DMS153 (cell line): ENCODE measurements around the gene TNXB.
A peak's percentile ranks its signal among the peaks of the same experiment; 100 is the strongest.

ENCODE experiments used
- DNase-seq: peaks from one replicate; lab custom pipeline; 2025; lab: John Stamatoyannopoulos, UW

TNXB gene, protein sequence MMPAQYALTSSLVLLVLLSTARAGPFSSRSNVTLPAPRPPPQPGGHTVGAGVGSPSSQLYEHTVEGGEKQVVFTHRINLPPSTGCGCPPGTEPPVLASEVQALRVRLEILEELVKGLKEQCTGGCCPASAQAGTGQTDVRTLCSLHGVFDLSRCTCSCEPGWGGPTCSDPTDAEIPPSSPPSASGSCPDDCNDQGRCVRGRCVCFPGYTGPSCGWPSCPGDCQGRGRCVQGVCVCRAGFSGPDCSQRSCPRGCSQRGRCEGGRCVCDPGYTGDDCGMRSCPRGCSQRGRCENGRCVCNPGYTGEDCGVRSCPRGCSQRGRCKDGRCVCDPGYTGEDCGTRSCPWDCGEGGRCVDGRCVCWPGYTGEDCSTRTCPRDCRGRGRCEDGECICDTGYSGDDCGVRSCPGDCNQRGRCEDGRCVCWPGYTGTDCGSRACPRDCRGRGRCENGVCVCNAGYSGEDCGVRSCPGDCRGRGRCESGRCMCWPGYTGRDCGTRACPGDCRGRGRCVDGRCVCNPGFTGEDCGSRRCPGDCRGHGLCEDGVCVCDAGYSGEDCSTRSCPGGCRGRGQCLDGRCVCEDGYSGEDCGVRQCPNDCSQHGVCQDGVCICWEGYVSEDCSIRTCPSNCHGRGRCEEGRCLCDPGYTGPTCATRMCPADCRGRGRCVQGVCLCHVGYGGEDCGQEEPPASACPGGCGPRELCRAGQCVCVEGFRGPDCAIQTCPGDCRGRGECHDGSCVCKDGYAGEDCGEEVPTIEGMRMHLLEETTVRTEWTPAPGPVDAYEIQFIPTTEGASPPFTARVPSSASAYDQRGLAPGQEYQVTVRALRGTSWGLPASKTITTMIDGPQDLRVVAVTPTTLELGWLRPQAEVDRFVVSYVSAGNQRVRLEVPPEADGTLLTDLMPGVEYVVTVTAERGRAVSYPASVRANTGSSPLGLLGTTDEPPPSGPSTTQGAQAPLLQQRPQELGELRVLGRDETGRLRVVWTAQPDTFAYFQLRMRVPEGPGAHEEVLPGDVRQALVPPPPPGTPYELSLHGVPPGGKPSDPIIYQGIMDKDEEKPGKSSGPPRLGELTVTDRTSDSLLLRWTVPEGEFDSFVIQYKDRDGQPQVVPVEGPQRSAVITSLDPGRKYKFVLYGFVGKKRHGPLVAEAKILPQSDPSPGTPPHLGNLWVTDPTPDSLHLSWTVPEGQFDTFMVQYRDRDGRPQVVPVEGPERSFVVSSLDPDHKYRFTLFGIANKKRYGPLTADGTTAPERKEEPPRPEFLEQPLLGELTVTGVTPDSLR (N-terminal part only)

DNA sequence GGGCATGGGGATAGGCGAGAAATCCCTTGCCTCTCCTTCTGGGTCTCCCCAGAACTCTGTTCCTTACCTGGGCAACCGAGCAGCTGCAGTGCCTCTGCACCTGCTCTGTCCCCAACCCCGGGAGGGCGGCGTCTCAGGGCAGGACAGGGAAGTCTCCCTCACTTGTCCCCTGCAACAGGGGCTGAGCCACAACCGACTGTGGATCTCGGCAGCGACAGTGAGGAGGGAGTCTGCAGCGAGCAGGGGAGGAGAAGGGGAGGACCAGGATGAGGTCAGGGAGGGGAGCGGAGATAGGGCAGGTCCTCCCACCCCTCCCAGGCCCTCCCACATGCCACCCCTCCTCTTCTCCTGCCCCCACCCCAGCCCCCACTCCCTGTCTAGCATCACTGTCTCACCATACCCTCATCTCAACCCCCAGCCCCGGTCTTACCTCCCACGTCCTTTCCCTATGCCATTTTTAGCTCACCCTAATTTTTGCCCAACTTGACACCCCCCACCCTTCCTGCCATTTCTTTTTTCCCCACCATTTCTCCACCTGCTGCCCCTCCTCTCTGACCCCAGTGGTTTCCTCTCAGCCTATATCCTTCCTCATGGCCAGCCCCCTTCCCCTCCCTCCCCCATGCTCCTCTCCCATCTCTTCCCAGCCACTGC, at the start of gene TNXB:
Gene TNXB, minus strand, starts transcription at position 225 of the 651 bp plus-strand sequence. CDS start 11,140 bp downstream, outside the sequence.
- no peak for DNase-seq

DNA sequence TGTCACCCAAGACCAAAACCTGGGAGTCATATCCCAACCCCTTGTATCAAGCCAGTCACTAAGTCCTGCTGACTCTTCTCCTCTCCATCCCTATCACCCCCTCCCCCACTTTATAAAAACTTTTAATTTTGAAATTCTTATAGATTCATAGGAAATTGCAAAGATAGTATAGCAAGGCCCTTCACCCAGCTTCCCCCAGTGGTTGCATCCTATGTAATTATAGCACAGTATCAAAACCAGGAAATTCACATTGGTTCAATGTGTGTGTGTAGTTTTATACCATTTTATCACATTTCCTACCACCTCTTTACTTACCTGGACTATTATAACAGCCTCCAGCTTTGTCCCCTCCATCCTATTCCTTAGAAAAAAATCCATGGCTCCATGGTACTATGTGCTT, 48.9 kb upstream of the TNXB start:
- no peak for DNase-seq

DNA sequence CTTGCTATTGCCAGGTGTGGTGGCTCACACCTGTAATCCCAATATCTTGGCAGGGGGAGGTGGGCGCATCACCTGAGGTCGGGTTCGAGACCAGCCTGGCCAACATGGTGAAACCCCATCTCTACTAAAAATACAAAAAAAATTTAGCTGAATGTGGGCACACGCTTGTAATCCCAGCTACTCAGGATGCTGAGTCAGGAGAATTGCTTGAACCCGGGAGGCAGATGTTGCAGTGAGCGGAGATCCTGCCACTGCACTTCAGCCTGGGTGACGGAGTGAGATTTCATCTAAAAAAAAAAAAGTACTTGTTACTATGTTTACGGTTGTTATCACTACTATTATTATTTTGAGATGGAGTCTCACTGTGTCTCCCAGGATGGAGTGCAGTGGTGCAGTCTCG, 47.8 kb upstream of the TNXB start:
- no peak for DNase-seq

DNA sequence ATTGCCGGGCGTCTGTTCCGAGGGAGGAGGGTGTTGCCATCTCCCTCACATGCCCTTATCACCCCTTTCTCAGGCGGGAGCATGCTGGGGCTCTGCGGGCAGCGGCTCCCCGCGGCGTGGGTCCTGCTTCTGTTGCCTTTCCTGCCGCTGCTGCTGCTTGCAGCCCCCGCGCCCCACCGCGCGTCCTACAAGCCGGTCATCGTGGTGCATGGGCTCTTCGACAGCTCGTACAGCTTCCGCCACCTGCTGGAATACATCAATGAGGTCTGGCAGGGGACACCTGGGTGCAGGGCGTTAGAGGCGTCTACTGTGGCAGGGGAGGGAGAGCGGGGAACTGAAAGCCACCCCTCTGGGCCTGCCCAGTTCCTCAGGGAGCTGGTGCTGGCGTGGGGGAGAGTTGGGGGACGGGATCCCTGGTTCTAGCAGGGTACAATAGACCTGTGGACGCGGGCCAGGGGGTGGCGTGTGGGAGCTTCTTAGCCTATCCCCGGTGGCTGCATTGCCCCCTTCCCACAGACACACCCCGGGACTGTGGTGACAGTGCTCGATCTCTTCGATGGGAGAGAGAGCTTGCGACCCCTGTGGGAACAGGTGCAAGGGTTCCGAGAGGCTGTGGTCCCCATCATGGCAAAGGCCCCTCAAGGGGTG, 45.5 kb upstream of the TNXB start:
- peak; percentile 46 for DNase-seq

DNA sequence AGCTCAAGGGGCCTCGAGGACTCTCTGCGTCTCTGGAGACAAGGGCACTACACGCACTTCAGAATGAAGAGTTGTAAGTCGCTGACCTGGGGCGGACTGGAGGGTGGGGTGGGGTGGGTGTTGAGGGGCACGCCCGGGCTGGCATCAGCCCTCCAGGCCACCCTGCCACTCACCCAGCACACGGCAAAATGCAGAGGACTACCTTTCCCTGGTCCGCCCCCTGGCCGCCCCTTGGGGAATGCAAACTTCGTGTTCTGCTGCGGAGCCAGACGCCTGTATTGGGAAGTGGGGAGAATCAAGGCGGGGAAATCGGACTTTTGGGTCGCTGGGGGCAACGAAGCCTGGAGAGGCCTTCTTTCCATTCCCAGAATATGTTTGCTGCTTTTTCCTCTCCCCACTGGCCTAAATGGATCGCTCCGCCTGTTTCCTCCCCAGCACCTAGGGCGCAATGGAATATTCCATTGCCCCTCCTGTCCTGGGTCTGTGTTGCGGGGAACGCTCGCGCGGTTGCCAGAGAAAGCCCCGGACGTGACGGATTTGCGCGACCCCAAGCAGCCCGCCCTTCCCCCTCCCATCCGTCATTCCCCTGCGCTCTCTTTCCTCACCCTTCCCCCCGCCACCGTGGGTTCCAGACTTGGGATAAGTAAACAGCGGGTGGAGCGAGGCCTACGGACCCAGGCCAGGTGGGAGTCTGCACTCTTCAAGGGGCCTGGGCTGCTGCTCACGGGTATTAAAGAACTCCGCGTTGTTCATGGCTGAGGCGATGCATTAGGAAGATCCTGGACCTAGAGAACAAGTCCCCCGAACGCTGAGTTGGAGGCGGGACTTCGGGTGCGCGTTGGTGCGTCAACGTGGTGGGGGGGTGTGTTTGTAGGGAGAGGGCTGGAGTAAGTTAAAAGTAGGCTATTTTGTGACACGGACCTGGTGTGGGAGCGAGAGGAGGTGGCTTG, 44.7 kb upstream of the TNXB start, which contains the start of gene PPT2:
Gene PPT2, plus strand, starts transcription at position 578 of the 950 bp plus-strand sequence. CDS start 454 bp downstream, outside the sequence.
- DNase-seq: peak; percentile 61

DNA sequence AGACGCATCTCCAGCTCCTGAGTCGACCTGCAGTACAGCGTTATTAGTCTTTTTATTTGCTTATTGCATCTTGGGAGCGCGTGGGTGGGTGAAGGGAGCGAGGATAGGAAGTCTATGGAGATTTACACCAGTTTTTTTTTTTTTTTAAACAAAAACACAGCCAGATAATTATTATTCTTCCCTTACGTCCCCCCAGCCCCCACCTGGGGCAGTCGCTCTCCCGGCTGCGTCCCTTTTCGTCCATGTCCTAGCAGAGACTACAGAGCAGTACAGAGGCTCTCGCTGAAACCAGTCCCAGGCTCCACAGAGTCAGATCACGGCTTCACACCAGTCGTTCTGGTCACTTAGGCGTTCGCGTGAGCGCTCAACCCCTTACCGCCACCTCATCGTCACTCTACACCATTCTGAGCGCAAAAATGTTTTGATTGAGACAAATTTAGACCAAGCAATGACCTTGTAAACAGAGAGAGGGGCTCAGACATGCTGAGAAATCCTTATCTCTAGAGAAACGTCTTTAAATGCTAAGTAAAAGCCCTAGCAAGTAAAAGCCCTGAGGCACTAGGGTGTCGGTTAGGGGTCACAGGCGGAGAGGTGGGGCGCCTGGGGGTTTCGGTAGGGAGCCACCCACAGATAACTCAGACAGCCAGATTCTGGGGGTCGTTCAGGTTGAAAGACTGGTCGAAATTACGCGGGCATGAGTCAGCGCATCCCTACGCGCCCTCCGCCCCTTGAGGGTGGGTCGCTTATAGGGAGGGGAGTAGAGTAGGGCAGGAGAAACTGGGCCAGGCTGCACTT, 43.8 kb upstream of the TNXB start:
- DNase-seq: no peak

DNA sequence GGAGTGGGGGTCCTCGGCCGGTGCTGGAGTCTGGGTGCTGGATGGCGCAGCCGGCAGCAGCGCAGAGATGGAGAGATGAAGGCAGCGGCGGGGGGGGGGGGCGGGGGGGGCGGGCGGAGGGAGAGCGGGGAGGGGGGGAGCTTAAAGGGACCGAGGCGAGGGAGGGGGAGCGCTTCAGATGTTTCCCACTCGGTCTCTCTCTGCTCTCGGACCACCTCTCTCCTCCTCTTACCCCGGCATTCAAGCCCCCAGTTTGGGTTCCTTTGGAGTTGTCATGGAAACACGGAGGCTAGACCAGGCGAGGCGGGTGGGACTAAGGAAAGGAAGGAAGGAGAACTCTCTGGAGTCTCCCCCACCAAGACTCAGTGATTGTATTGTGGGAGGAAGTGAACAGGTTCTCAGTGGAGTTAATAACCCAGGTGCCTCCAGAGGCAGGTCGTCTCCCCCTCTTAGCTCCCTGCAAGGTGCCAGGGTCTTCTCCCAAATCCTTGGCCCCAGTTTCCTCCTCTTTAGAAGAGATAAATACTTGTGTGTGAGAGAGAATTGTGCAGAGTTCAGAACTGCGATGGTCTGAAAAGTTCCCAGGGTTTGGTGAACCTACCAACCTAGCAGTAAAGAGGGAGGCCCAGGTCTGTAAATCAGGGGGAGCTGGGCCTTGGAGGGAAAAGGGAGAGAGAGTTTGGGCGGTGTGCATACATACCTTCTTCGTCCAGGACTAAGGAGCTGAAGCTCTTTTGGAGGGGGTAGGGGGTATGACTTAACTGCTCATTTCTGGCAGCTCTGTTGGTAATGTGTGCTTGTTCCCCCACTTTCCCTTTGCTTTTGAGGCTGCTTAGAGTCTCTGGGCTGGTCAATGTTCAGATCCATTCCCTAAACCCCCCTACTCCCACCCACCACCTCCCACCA, 43.0 kb upstream of the TNXB start, which contains the start of gene PRRT1:
Gene PRRT1, minus strand, starts transcription at position 77 of the 906 bp plus-strand sequence. CDS start 112 bp downstream, outside the sequence.
- DNase-seq: no peak

DNA sequence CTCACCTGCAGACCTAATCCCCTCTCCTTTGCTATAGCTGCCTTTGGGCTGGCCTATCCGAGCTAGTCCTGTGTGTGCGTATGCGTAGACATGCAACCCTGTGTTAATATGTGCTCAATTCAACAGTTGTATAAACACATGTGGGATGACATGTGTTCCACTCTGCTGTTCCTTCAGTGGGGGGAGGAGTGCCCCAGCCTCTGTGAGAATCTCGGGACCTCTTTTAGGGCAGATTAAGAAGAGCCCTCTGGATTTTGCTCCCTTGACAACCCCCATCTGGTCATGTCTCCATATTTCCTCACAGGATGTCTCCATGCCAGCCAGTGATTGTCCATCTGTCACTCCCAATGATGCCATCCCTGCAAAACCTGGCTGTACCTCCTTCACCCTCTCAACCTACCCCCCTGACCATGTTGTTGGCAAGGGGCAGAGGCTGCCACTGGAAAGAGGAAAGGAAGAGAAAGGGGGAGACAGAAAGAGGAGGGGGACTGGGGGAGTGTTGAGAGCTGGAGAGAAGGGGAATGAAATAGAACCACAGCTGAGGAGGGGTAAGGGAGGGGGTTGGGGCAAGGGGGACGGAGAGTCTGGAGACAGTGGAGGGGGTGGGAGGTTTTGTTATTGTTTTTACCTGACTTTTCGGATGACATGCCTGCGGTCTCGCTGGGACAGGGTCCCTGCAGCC, 42.2 kb upstream of the TNXB start:
- no peak for DNase-seq

DNA sequence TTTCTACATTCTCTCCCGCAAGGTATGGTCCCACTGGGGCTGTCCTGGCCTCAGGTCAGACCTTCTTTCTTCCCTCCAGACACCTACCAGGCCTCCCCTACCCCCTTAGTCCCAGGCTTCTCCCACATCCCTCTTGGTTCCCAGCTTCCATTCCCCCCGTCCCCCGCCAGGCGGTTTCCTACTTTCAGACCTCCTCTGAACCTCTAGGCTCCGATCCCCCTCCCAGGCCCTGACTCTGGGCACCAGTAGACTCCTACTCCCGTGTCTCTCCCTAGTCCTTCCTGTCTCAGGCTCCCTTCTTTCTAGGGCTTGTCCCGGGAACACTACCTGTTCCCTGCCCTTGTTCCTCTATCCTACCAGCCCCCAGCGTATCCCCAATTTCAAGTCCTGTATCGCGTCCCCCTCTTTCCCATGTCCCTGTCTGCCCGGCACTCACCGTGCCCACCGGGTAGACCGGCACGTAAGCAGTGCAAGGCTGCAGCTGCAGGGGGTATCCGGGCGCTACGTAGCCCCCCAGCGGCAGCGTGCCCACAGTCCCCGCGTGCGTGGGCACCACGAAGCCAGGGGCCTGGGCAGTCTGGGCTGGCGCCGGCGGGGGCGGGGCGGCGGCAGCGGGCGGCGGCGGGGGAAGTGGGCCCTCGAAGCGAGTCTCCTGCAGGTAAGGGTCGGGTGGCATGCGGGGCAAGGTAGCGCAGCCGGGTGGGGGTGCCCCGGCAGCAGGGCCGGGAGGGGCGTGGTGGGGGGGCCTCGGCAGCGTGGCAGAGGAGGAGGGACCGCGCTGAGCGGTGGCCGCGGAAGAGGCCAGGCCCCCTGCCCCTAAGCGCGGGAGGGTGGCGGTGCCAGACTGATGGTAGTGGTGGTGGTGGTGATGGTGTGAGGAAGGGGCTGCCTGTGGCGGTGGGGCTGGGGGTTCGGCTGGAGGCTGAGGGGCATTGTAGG, 41.1 kb upstream of the TNXB start:
- DNase-seq: no peak

DNA sequence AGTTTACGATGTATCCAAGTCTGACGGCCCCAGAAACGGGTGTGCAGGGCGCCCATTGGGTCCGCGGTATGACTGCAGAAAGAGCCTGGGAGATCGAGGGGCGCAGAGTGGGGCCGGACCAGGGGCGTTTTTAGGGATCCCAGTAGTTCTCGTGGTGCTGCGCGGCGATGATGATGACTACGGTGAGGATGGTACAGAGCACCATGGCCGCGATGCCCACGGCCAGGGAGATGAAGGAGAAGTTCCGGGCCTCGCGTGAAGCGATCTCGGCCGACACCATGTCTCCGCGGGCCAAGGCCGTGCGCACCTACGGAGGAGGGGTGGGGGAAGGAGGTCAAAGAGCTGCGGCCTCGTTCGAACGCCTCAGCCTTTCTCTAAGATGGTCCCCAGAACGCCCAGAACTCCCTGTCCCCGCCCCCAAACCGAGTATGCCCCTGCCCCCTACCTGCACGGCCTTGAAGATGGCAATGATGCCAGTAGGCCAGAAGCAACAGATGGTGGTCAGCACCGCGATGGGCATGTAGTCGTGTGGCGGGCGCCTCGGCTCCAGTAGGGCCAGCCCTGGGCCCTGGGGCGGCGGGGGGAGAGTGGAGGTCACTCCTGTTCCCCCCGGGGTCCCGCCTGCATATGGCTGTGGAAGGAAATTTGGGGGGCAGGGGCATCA, 40.1 kb upstream of the TNXB start:
- DNase-seq: no peak

DNA sequence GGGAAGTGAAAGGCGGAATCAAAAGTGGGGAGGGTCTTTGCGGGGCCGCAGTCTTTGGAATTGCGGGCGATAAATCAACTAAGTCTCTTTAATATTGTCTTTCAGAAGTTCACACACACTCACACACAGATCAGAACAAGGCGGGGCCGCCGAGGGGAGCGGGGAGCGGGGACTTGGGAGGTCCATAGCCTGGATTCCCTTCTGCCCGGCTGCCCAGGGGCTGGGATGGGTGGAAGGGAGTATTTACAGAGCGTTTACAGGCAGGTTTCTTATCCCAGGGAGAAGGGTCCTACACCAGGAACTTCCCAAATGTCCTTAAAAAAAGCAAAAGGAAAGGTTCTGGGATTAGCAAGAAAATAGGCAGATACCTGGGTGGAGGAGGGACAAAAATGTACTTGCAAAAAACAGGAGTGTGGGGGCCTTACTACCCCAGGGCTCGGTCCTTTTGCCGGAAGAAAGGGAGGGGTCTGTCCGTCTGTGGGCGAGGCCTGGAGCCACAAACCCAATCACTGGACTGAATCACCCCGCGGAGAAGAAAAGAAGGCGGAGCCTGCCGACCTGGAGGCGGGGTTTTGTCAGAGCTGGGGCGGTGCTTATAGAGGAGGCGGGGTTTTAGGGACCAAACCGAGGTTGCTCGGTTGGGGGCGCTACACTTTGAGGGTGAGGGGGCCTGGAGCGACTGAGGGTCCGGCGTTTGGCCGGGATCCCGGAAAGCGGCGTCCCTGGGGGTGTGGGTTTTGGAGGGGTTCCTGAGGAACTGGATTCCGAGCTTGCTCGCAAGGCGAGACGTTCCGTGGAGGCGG, 39.4 kb upstream of the TNXB start:
- DNase-seq: no peak

DNA sequence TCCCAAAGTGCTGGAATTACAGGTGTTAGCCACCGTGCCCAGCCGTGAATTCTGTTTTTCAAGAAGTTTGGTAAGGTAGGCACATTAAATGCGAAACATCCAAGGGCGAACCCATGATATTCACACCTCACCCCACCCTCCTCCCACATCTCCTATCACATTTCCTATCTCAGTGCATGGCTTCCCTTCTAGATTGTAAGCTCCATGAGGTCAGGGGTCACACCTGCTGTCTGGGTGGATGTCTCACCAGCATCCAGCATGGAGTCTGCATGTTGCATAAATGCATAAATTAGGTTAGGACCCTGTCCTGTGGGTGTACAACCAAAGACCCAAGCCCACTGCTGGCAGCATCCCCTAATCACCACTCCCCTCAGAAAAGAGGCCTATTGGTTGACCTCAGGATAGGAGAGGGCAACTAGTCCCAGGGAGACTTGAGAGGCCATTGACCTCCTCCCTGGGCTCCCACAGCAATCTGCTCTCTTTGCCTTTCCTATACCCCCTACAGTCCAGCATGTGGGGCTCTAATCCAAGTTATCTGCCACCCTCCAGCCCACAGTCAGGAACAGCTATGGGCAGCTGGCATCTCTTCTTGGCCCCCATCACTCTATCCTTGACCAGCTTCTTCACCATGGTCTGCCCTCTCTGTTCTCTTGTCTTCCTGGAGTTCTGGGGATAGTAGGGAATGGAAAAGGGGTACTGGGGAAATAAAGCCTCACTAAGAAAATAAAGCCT, 38.4 kb upstream of the TNXB start:
- DNase-seq: no peak

DNA sequence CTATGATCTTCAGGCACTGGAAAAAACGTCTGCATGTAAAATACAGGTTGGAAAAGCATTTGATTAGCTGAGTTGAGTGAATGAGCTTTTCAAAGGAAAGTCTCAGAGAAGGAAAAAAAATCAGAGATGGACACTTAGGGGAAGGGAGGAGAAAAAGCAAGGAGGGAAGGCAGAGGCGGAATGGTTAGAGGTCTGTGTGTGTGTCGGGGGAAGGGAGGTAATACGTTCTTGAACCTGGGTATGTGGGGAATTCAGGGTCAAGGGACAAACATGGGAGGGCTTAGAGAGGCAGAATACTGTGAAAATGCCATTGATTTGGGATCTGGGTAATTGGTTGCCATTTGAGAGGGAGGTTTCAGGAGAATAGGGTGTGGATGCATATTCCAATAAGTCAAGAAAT, 37.5 kb upstream of the TNXB start:
- no peak for DNase-seq

DNA sequence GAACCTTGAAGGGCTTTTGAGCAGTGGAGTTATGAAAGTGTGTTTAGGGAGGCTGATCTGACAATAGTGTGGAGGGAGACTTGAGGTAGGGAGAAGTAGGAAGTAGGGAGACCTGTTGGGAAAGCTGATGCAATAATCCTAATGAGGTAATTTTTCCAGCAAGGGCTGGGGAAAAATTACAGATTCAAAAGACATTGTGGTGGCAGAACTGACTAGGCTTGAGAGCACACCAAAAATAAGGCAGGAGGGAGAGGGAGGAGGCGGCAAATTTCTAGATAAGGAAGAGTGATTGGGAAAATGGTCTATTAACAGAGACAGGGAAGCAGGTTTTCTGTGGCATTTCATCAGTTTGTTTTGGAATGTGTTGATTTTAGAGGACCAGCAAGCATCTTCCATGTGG, 37.1 kb upstream of the TNXB start:
- no peak for DNase-seq
